ENCODE data around the gene CFAP251. TPM values are rescaled to one million over a fixed set of nuclear protein-coding genes. Genes with fewer than 3 reads are reported as not detected.

The CFAP251 gene
- total and polyA plus RNA-seq, 2 of the 13 experiments (the other 11 are each of a cell fraction or from before 2014, with no cell fraction given): 0.30 to 0.42 TPM

GRCh38 chr12:122048151-122048550 is 129.8 kb downstream of the CFAP251 start:
- ATAC-seq (no peak), FAIRE-seq (no peak), DNase-seq (ENCODE audit: low spot score) (no peak)
- Histone ChIP-seq H3K9me3 (ENCODE audit: low read length) (no peaks in the 10 kb centered on the region), H3K4me3 (replicated peaks in 1 of 3; ENCODE audit: insufficient read depth in 1 of 3, low read depth in 2 of 3, low read length in 3 of 3) (no peak overlapping the region), H3K27me3 (ENCODE audit: control insufficient read depth in 1 of 2, insufficient read depth in 2 of 2, low read length in 2 of 2) (no peaks in the 10 kb centered on the region; a peak in 1 of 5 replicates), H3K4me2 (ENCODE audit: low read depth, low read length) (no peak overlapping the region), H3K36me3 (replicated peaks in 1 of 2; ENCODE audit: control insufficient read depth in 1 of 2, insufficient read depth in 2 of 2, low read length in 2 of 2) (peaks cover 3 to 9% of the 10 kb centered on the region in 2 experiments; a peak in 4 of 5 replicates), H3K79me2 (ENCODE audit: insufficient read depth, low read length) (no peaks in the 10 kb centered on the region), H4K20me1 (ENCODE audit: insufficient read depth, low read length) (no peaks in the 10 kb centered on the region), H2AFZ (ENCODE audit: low read length) (no peak overlapping the region), H3K27ac (ENCODE audit: extremely low read length, insufficient read depth, low read length) (no peak overlapping the region), H3K4me1 (ENCODE audit: insufficient read depth, low read length) (peaks cover 8% of the 10 kb centered on the region), H3K9ac (ENCODE audit: insufficient read depth, low read depth, low read length) (no peak overlapping the region)
- CTCF ChIA-PET (ENCODE audit: low intra/inter-chr PET ratio, low total read pairs): no interaction called here
- 92% methylated on average over 8 of the region's 8 CpGs for WGBS (ENCODE audit: low lambda C conversion rate)
- in situ Hi-C loops (cut with HindIII; ENCODE audit: extremely low pct_ligation_motif_present, low pct_unique_long_range_greater_than_20kb) (no loop called here), intact Hi-C loops (cut with micrococcal nuclease; ENCODE audit: unreplicated experiment) (no loop called here)
- BruUV-seq (replicated peaks): no TSS peak
- TF ChIP-seq MTERF4 (CRISPR knock-in tag; IDR thresholded peaks at IDR 0.05) (no peak), IRF1 (CRISPR knock-in tag; IDR thresholded peaks at IDR 0.05; ENCODE audit: low read depth) (no peak), U2AF2 (IDR thresholded peaks at IDR 0.05; ENCODE audit: low read depth, low read length) (no peak), PRDM4 (CRISPR knock-in tag; IDR thresholded peaks at IDR 0.05; ENCODE audit: borderline replicate concordance) (no peak)
- POLR2A ChIA-PET: interaction anchor here (0.7 kb wide), 1 partner anchor 368 kb away, joined by 4 read pairs; no protein-coding TSS in a partner anchor
